DOHH2 (cell line): ENCODE data around the gene SLC22A14.
"Not testable (repeated sequence)": the region's sequence is repeated elsewhere in the genome, so short reads cannot be mapped to it uniquely, and the experiment has no call there.

Experiments
- H3F3A ChIP-seq: fragments of 200-600 bp; sonication (generic), shearing (Covaris generic); 2 replicates; pipeline ENCODE4 v1.6.0; 2016; ENCODE audit warnings: antibody characterized with exemption, mild to moderate bottlenecking; ENCODE audit not compliant: control insufficient read depth, insufficient read depth
- H3K27ac ChIP-seq: fragments of 200-600 bp; sonication (generic); 2 replicates; pipeline ENCODE4 v1.5.1; 2014; ENCODE audit warnings: low read depth, mild to moderate bottlenecking, low read length, moderate library complexity
- H3K27me3 ChIP-seq: fragments of 200-600 bp; sonication (generic); 2 replicates; pipeline ENCODE4 v1.6.1; 2014; ENCODE audit warnings: mild to moderate bottlenecking, low read length, mixed read lengths; ENCODE audit not compliant: control insufficient read depth
- H3K36me3 ChIP-seq: fragments of 200-600 bp; sonication (generic); 2 replicates; pipeline ENCODE4 v1.6.1; 2014; ENCODE audit warnings: mild to moderate bottlenecking, low read length, moderate library complexity, mixed read lengths; ENCODE audit not compliant: control insufficient read depth
- H3K4me1 ChIP-seq: fragments of 200-600 bp; sonication (generic); 2 replicates; pipeline ENCODE4 v1.6.1; 2014; ENCODE audit warnings: mild to moderate bottlenecking, low read length, mixed read lengths; ENCODE audit not compliant: control insufficient read depth
- H3K4me2 ChIP-seq: fragments of 200-600 bp; sonication (generic); 2 replicates; pipeline ENCODE4 v1.6.0; 2014; ENCODE audit warnings: mild to moderate bottlenecking, low read length, moderate library complexity
- H3K4me3 ChIP-seq: fragments of 200-600 bp; sonication (generic); 2 replicates; pipeline ENCODE4 v1.5.1; 2014; ENCODE audit warnings: mild to moderate bottlenecking, low read length, mixed read lengths
- H3K79me2 ChIP-seq: fragments of 200-600 bp; sonication (generic); 2 replicates; pipeline ENCODE4 v1.6.1; 2014; ENCODE audit warnings: mild to moderate bottlenecking, low read length, mixed read lengths; ENCODE audit not compliant: control insufficient read depth
- H3K9me2 ChIP-seq: fragments of 200-600 bp; sonication (generic); replicated peaks from 2 replicates; pipeline ENCODE4 v1.6.1; 2014; ENCODE audit warnings: mild to moderate bottlenecking, low read length, mixed read lengths; ENCODE audit not compliant: control insufficient read depth
- H3K9me3 ChIP-seq: fragments of 200-600 bp; sonication (generic); 2 replicates; pipeline ENCODE4 v1.6.1; 2014; ENCODE audit warnings: antibody characterized with exemption, low read length, mixed read lengths; ENCODE audit not compliant: control insufficient read depth, insufficient read depth
- H4K20me1 ChIP-seq: fragments of 200-600 bp; sonication (generic); 2 replicates; pipeline ENCODE4 v1.6.0; 2014; ENCODE audit warnings: low read depth, mild to moderate bottlenecking, antibody characterized with exemption, low read length, moderate library complexity; ENCODE audit not compliant: control insufficient read depth, insufficient read depth
- CTCF ChIP-seq: fragments of 200-600 bp; sonication (generic); IDR thresholded peaks from one replicate; pipeline ENCODE4 v1.5.1; 2014; ENCODE audit warnings: antibody characterized with exemption, mild to moderate bottlenecking, low read depth, low read length; ENCODE audit not compliant: poor library complexity, severe bottlenecking
- EZH2phosphoT487 ChIP-seq: fragments of 200-600 bp; sonication (generic); IDR thresholded peaks from 2 replicates; pipeline ENCODE4 v1.6.1; 2017; ENCODE audit warnings: borderline replicate concordance, mild to moderate bottlenecking, antibody characterized with exemption, low read length, moderate library complexity, mixed read lengths

SLC22A14 gene

GRCh38 chr3:38238416-38239008 lies 43.6 kb upstream of the SLC22A14 start:
- H3K9me2 ChIP-seq, result no peaks in the 10 kb centered on the region
- no peaks in the 10 kb centered on the region for H3K27me3 ChIP-seq
- no peaks in the 10 kb centered on the region for H3K79me2 ChIP-seq
- H3K27ac ChIP-seq, result no peak overlapping the region
- no peak overlapping the region for H3K4me2 ChIP-seq
- no peaks in the 10 kb centered on the region for H4K20me1 ChIP-seq
- H3K36me3 ChIP-seq, result peaks cover 51% of the 10 kb centered on the region
- H3K9me3 ChIP-seq, result no peaks in the 10 kb centered on the region
- no peaks in the 10 kb centered on the region for H3F3A ChIP-seq
- TF ChIP-seq EZH2phosphoT487 (no peak), CTCF (no peak)
- no peak overlapping the region for H3K4me3 ChIP-seq
- H3K4me1 ChIP-seq, result no peaks in the 10 kb centered on the region

- peaks cover 52% of the 10 kb centered on the region for H3K36me3 ChIP-seq
- H3K79me2 ChIP-seq, H3K4me2 ChIP-seq, H3K4me3 ChIP-seq, H3K27me3 ChIP-seq, H3K9me2 ChIP-seq, H3K9me3 ChIP-seq, H4K20me1 ChIP-seq, H3F3A ChIP-seq, H3K27ac ChIP-seq, H3K4me1 ChIP-seq: not testable (repeated sequence)
Observed at GRCh38 chr3:38242812-38243211, 39.3 kb upstream of the SLC22A14 start.

- H3K4me2 ChIP-seq, result no peak overlapping the region
- H3K27me3 ChIP-seq, result no peaks in the 10 kb centered on the region
- H3K36me3 ChIP-seq, result peaks cover 58% of the 10 kb centered on the region
- H3K4me1 ChIP-seq, result no peaks in the 10 kb centered on the region
- H3K79me2 ChIP-seq, result no peaks in the 10 kb centered on the region
- TF ChIP-seq EZH2phosphoT487, result no peak
- H3K9me2 ChIP-seq, result no peaks in the 10 kb centered on the region
- H4K20me1 ChIP-seq, result no peaks in the 10 kb centered on the region
- no peak overlapping the region for H3K27ac ChIP-seq
- H3F3A ChIP-seq, result no peaks in the 10 kb centered on the region
- no peak overlapping the region for H3K4me3 ChIP-seq
- H3K9me3 ChIP-seq, result no peaks in the 10 kb centered on the region
Observed at GRCh38 chr3:38245930-38246329, 36.2 kb upstream of the SLC22A14 start.

GRCh38 chr3:38247366-38248035 lies 34.6 kb upstream of the SLC22A14 start:
- no peaks in the 10 kb centered on the region for H3K4me1 ChIP-seq
- no peaks in the 10 kb centered on the region for H3K9me3 ChIP-seq
- H3K79me2 ChIP-seq, result no peaks in the 10 kb centered on the region
- H3K4me3 ChIP-seq, result no peak overlapping the region
- no peaks in the 10 kb centered on the region for H3K9me2 ChIP-seq
- peaks cover 67% of the 10 kb centered on the region for H3K36me3 ChIP-seq
- H3F3A ChIP-seq, result no peaks in the 10 kb centered on the region
- H3K27ac ChIP-seq, result no peak overlapping the region
- no peaks in the 10 kb centered on the region for H3K27me3 ChIP-seq
- H4K20me1 ChIP-seq, result no peaks in the 10 kb centered on the region
- no peak overlapping the region for H3K4me2 ChIP-seq
- TF ChIP-seq EZH2phosphoT487 (no peak), CTCF (no peak)
